Measurements from ENCODE around the gene CASP7.

GRCh38 chr10:113665806-113666354 lies 13.8 kb upstream of the CASP7 start:
- TF ChIP-seq EZH2 (IDR thresholded peaks at IDR 0.05; ENCODE audit: borderline replicate concordance, insufficient read depth, low read length, poor library complexity, severe bottlenecking) (no peak), CTCF (IDR thresholded peaks at IDR 0.05; ENCODE audit: poor library complexity, severe bottlenecking) (no peak), RAD21 (conservative IDR thresholded peaks at IDR 0.05) (no peak), EP300 (conservative IDR thresholded peaks at IDR 0.05; ENCODE audit: poor library complexity, severe bottlenecking) (no peak)
